NCI-H748 (cell line): Measurements from ENCODE around the gene BTBD18.

Experiments used
- DNase-seq: peaks from one replicate; lab custom pipeline; 2025; ENCODE audit not compliant: unreplicated experiment; lab: John Stamatoyannopoulos, UW

The BTBD18 gene

GRCh38 chr11:57776031-57776521 lies 24.5 kb upstream of the BTBD18 start:
- no peak for DNase-seq

DNA sequence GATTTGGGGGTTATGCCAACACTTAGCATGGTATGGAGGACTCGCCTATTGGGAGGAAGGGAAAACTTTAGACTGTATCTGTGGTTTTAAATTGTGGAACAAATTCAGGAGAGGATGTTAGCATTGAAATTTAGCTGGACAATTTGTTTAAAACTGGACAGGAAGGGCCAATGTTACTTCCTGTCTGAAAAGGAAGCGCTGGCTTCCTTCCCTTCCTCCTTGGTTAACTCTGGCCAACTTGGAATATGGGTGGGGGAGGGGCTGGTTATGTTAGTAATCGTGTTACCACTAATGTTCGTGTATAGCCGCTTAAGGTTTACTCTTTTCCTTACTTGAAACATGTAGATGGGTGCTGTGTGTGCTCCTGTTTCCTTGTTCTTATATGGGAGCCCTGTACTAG lies 23.9 kb upstream of the BTBD18 start:
- DNase-seq, result no peak

DNA sequence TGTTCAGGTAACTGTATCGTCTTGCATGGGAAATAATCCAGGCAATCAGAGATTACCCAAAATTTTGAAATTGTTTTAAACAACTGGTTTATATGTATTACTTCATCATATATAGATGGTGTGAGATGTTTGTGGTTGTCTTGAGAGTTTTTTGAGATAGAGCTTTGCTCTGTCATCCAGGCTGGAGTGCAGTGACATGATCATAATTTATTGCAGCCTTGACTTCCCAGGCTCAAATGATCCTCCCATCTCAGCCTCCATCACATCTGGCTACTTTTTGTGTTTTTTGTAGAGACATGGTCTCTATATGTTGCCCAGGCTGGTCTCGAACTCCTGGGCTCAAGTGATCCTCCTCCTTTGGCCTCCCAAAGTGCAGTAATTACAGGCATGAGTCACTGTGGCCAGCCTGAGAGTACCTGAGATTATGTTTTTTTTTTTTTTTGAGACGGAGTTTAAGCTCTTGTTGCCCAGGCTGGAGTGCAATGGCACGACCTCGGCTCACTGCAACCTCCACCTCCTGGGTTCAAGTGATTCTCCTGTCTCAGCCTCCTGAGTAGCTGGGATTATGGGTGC lies 21.5 kb upstream of the BTBD18 start:
- no peak for DNase-seq

DNA sequence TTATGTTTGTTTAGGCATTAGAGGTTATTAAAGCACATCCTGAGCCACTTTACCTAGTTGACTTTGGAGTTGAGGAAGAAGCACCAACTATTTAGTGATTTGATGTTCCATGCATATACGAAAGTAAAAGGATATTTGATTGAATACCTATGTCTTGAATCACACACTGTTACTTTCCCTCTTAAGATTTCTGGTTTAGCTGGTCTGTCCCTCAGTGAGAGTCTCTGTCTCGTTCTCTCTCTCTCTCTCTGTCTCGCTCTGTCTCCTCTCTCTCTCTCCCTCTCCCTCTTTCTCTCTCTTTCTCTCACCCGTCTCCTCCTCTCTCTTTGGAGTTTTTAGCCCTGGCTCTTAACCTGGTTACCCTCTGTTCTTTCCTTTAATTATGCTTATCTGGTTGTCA lies 20.9 kb upstream of the BTBD18 start:
- DNase-seq, result no peak

DNA sequence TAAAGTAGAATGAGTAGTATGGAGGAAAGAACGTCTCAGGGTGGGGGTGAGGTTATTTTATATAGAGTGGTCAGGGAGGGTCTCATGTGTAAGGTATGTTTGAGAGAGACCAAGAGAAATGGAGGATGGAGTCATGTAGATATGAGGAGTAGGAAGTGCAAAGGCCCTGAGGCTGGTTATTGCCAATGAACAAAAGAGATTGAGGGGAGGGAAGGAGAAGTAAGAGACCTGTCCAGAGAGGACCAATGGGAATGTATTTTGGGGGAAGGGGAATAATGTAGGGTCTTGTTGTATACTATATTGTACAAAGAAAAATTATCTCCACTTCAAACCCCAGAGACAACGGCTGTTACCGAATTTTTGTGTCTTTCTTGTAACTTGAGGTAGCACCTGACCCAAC lies 19.7 kb upstream of the BTBD18 start:
- DNase-seq, result no peak

GRCh38 chr11:57770793-57771192 lies 19.2 kb upstream of the BTBD18 start:
- DNase-seq, result no peak

DNA sequence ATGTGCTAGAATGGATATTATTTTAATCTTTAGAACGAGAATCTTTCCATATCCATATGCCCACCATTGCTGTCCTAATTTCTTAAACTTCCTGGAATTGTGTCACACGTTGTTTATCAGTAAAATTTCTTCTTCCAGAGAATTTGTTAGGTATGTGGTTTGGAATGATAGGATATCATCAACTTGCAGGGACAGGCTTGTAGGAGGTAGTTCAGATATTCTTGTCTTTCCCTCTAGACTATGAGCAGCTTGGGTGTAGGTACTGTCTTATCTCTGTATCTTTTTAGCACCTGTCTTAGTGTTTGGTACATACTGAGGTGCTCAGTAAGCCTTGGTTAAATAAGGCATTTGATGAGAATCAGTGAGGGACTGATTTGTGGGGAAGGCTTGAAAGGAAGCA lies 13.4 kb upstream of the BTBD18 start:
- no peak for DNase-seq

DNA sequence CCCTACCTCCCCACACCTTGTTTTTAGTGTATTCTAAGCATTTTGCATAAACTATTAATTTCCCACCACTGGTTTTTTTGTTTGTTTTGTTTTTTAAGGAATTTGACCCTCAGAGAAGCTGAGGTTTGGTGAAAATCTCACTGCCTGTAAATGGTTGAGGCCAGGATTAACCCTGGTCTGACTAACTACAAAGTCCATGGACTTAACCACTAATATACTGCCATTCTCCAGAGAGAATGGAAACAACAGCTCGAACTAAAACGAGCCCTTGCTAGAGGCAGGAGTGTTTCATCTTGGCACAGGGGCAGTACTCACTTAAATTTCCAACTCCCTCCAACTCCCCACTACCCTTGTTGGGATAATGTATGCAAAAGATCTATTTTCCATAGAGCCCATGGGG lies 12.9 kb upstream of the BTBD18 start:
- DNase-seq, result no peak

GRCh38 chr11:57764021-57764420 lies 12.4 kb upstream of the BTBD18 start:
- DNase-seq, result no peak

DNA sequence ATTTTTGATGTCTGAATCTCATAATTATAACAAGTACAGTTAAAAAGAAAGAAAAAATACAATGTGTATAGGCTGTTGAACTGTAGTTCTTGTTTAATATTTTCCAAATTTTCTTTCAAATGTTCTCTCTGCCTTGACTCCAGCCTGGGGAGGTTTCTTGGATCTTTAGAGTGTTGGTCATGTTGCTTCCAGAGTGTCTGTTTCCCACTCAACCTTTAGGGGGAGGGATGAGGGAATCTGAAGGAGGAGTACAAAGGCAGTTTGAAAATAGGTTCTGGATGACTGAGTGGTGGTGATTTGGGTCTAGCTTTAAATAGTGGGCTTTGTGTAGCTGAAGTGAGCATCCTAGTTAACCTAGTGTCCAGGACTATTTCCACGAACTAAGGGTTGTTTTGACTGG lies 11.9 kb upstream of the BTBD18 start:
- peak; percentile 12 for DNase-seq

DNA sequence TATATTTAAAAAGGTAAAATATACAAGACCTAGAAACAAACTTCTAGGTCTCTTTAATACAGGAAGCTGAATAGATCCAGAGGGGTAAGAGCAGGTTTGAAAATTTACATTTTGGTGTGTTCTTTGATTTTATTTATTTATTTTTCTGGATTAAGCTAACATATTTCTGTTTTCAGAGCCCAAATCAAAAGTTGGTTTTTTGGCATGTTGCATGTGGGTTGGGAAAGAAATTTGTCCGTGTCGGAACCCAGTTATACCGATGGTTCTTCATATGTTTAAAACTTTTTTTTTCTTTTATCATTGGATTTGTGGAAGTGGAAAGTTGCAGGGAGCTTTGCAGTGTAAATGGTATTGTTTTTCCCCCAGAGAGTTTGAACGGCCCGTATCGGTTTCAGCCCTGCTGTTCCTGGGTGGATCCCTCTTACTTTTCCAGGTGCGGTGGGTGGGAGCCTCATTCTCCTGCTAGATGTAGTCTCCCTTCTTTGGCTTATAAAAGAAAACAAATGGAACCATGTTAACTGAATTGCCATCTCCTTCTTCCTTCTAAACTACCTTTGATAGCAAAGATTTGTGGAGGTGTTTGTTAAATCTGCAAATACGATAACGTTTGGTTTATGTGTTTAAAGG lies 10.7 kb upstream of the BTBD18 start:
- peak; percentile 37 for DNase-seq

- DNase-seq, result peak; percentile 93
Observed at GRCh38 chr11:57761301-57762234, 9.9 kb upstream of the BTBD18 start, which contains the start of gene CTNND1. Gene CTNND1 (plus strand): TSS chr11:57761802. CDS start chr11:57791479, 29,677 bp downstream.

DNA sequence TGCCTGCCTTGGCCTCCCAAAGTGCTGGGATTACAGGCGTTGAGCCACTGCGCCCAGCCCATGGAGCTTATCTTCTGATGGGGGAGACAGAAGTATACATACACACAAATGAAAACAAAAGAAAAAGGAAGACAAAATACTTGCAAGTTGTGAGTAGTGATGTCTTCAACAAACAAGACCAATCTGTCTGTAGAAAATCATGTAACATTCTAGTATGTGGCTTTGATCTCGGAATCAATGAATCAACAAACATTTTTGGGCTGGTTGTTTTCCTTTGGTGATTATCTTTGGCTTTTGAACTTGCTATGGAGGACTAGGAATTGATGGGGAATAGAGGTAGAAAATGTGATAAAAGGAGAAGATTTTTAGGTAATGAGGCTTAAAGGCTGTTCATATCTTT lies 6.6 kb upstream of the BTBD18 start:
- DNase-seq, result no peak

GRCh38 chr11:57752954-57753353 lies 1.3 kb upstream of the BTBD18 start:
- no peak for DNase-seq

GRCh38 chr11:57751176-57751575 lies 443 bp downstream of the BTBD18 start:
- DNase-seq, result no peak

DNA sequence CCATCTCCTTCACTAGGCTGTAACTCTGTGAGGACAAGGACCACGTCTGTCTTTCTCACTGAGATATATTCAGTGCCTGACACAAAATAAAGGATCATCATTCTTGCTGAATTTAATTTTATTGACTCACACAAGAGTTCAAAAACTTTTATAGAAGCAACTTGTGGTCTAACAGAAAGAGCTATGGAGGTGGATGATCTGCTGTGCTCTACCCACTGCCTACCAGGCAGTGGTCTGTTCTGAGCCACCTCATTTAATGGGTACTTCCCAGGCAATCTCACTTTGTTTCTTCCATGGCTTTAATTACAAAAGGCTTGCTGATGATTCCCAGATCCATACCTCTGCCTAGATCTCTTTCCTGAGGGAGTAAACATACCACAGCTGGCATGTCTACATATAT lies 4.7 kb downstream of the BTBD18 start:
- no peak for DNase-seq

GRCh38 chr11:57745206-57745605 lies 6.4 kb downstream of the BTBD18 start:
- no peak for DNase-seq

DNA sequence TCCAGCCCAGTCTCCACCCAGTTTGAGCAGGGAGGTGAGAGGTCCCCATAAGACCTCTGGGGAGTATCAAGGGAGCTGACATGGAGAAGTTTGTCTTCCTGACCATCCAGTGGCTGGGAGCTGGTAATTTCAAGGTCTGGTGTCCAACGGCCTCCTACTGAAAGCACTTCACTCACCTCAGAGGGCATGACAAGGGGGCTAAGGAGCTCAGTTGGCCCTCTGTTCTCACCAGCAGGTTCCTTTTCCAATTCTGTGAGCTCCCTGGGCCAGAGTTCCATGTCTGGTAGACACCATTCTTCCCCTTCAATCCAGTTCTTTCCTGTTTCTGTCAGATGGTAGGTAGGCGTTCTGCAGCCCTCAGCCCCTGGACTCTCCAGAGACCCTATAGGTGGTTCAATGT lies 7.3 kb downstream of the BTBD18 start:
- no peak for DNase-seq

- no peak for DNase-seq
Observed at GRCh38 chr11:57742087-57742452, 9.5 kb downstream of the BTBD18 start.

- DNase-seq, result peak; percentile 98
Observed at GRCh38 chr11:57741132-57742086, 10.2 kb downstream of the BTBD18 start, which contains the start of gene SELENOH. Gene SELENOH (plus strand): TSS chr11:57741491. CDS start chr11:57741596, 105 bp downstream.
